Measurements from ENCODE around the gene GLIS1. TPM values are rescaled to one million over a fixed set of nuclear protein-coding genes. Genes with fewer than 3 reads are reported as not detected.
"Not testable (repeated sequence)": the region's sequence is repeated elsewhere in the genome, so short reads cannot be mapped to it uniquely, and the experiment has no call there.

Gene GLIS1
- total and polyA plus RNA-seq, 2 experiments from 2014 or later, result 0.22 to 0.61 TPM

DNA sequence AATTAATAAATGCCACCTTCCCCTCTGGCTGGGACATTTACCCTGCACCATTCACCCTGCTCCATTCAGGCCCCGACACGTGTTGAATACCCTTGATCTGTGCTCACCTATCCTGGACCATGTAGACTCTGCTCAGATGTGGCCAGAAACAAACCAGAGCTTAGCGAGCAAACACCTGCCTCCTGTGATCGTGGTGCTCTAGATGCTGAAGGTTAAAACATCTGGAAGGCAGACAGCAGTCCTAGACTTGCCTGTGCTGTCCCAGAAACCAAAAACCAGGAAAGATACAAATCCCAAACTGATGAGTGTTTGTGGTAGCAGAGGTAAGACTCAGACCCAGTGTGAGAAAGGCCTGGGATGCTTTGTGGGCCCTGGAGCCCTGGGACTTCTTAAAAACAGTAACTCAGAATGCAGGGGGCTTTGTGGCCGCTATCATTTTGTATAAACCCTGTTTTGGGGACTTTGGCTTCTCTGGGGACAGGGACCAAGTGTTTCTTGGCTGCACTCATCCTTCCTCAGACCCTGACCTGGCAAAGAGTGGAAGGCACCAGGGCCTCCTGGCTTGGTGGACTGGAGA lies 180.1 kb downstream of the GLIS1 start:
- H3K9me2 ChIP-seq (ENCODE audit: insufficient read depth), result no peaks in the 10 kb centered on the region
- H3K9me3 ChIP-seq (ENCODE audit: low read depth), result no peaks in the 10 kb centered on the region
- H3K27ac ChIP-seq, result no peak overlapping the region
- H3K79me2 ChIP-seq (ENCODE audit: insufficient read depth), result no peaks in the 10 kb centered on the region
- no peaks in the 10 kb centered on the region for H3F3A ChIP-seq (ENCODE audit: insufficient read depth)
- no peaks in the 10 kb centered on the region for H4K20me1 ChIP-seq (ENCODE audit: insufficient read depth)
- H3K4me1 ChIP-seq (ENCODE audit: insufficient read depth), result no peaks in the 10 kb centered on the region
- 94 to 95% methylated on average over 5 of the region's 5 CpGs for WGBS, 2 experiments (ENCODE audit: low coverage in 1 of 2, low lambda C conversion rate in 2 of 2, missing lambda C conversion rate in 2 of 2)
- no peak overlapping the region for H3K4me2 ChIP-seq (ENCODE audit: unreplicated experiment)
- H2AFZ ChIP-seq, result no peak overlapping the region
- TF ChIP-seq EZH2phosphoT487 (IDR thresholded peaks at IDR 0.05; ENCODE audit: insufficient read depth, low read depth) (no peak), EZH2 (IDR thresholded peaks at IDR 0.05; ENCODE audit: insufficient read depth, poor library complexity, severe bottlenecking) (no peak)
- H3K27me3 ChIP-seq (replicated peaks; ENCODE audit: insufficient read depth), result no peaks in the 10 kb centered on the region
- H3K9ac ChIP-seq, result no peak overlapping the region
- in situ Hi-C loops (cut with MboI), result no loop called here
- H3K36me3 ChIP-seq (ENCODE audit: low read depth), result no peaks in the 10 kb centered on the region
- H3K4me3 ChIP-seq, result no peak overlapping the region
- DNase-seq, result no peak

DNA sequence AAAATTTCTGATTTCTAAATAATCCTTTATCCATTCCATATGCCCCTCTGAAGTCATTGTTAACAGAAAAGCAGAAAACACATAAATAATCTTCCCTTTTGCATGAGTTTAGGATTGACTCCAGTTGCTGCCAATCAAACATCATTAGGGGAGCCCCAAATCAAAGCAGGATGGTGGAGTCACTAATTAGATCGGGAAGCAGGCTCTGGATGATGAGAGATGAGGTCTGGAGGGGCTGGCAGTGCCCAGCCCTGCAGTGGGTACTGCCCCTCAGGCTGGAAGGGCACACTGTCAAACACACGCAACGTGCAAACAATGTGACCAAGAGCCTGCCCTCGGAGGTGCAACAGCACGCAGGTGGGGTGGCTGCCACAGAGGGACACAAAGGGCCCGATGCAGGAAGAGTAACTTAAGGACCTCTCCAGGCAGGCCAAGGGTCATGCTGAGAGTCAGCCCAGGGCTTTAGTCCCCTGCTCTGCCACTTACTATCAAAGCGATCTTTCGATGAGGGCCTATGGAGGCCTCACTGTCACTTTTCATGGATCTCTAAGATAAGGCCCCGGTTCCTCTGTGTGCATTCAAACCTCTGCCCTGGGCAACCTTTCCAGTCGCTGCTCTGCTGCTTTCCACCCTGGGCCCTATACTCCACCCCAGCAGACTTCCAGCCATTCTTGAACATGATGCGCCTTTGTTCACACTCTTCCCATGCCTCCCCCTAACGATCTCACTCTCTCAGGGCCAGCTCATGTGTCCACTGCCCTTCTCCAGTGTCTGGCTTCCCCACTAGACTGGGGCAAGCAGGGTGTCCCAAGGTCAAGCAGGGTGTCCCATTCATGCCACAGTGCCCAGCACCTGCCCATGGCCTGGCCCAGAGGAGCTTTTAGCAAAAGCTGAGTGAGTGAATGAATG lies 180.9 kb downstream of the GLIS1 start:
- no peaks in the 10 kb centered on the region for H3K9me3 ChIP-seq (ENCODE audit: low read depth)
- DNase-seq, result no peak
- no peak for TF ChIP-seq EZH2 (IDR thresholded peaks at IDR 0.05; ENCODE audit: insufficient read depth, poor library complexity, severe bottlenecking)
- no peak overlapping the region for H3K27ac ChIP-seq
- 63 to 67% methylated on average over 12 of the region's 12 CpGs for WGBS, 2 experiments (ENCODE audit: low coverage in 1 of 2, low lambda C conversion rate in 2 of 2, missing lambda C conversion rate in 2 of 2)
- no peak overlapping the region for H3K4me3 ChIP-seq
- H2AFZ ChIP-seq, result no peak overlapping the region
- H3K79me2 ChIP-seq (ENCODE audit: insufficient read depth), result no peaks in the 10 kb centered on the region
- H3K27me3 ChIP-seq (replicated peaks; ENCODE audit: insufficient read depth), result no peaks in the 10 kb centered on the region
- H3K36me3 ChIP-seq (ENCODE audit: low read depth), result no peaks in the 10 kb centered on the region
- no peak overlapping the region for H3K9ac ChIP-seq
- no peak overlapping the region for H3K4me2 ChIP-seq (ENCODE audit: unreplicated experiment)
- H4K20me1 ChIP-seq (ENCODE audit: insufficient read depth), result no peaks in the 10 kb centered on the region
- H3K4me1 ChIP-seq (ENCODE audit: insufficient read depth), result no peaks in the 10 kb centered on the region
- H3F3A ChIP-seq (ENCODE audit: insufficient read depth), result no peaks in the 10 kb centered on the region
- no peaks in the 10 kb centered on the region for H3K9me2 ChIP-seq (ENCODE audit: insufficient read depth)
- in situ Hi-C loops (cut with MboI), result no loop called here

DNA sequence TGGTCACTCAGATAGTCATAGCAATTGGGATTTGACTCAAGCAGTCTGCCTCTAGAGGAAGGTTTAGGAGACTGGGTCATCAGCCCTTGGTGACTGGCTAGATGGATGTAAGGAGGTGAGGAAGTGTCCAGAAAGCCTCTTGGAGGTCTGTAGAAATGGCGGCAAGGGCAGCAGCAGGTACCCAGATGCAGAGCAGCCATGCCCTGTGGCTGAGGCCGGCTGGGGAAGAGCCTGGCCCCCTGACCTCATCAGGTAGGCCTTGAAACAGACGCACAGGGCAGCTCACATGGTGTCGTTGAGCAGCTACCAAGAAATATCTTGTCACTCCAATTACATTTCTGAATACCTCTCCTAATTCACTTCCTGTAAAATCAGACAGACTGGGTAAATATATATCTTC lies 181.6 kb downstream of the GLIS1 start:
- no peak overlapping the region for H3K9ac ChIP-seq
- H3K36me3 ChIP-seq (ENCODE audit: low read depth), result no peaks in the 10 kb centered on the region
- H3K4me2 ChIP-seq (ENCODE audit: unreplicated experiment), result no peak overlapping the region
- no peaks in the 10 kb centered on the region for H3K27me3 ChIP-seq (replicated peaks; ENCODE audit: insufficient read depth)
- no peaks in the 10 kb centered on the region for H3K9me2 ChIP-seq (ENCODE audit: insufficient read depth)
- no peak overlapping the region for H3K4me3 ChIP-seq
- in situ Hi-C loops (cut with MboI), result no loop called here
- H3K4me1 ChIP-seq (ENCODE audit: insufficient read depth), result no peaks in the 10 kb centered on the region
- H3K27ac ChIP-seq, result no peak overlapping the region
- no peaks in the 10 kb centered on the region for H3K79me2 ChIP-seq (ENCODE audit: insufficient read depth)
- TF ChIP-seq EZH2 (IDR thresholded peaks at IDR 0.05; ENCODE audit: insufficient read depth, poor library complexity, severe bottlenecking), result no peak
- TF ChIP-seq EZH2phosphoT487 (IDR thresholded peaks at IDR 0.05; ENCODE audit: insufficient read depth, low read depth), result no peak
- H3K9me3 ChIP-seq (ENCODE audit: low read depth), result no peaks in the 10 kb centered on the region
- 74 to 80% methylated on average over 4 of the region's 4 CpGs for WGBS, 2 experiments (ENCODE audit: low coverage in 1 of 2, low lambda C conversion rate in 2 of 2, missing lambda C conversion rate in 2 of 2)
- no peaks in the 10 kb centered on the region for H3F3A ChIP-seq (ENCODE audit: insufficient read depth)
- DNase-seq, result no peak
- no peak overlapping the region for H2AFZ ChIP-seq
- H4K20me1 ChIP-seq (ENCODE audit: insufficient read depth), result no peaks in the 10 kb centered on the region

DNA sequence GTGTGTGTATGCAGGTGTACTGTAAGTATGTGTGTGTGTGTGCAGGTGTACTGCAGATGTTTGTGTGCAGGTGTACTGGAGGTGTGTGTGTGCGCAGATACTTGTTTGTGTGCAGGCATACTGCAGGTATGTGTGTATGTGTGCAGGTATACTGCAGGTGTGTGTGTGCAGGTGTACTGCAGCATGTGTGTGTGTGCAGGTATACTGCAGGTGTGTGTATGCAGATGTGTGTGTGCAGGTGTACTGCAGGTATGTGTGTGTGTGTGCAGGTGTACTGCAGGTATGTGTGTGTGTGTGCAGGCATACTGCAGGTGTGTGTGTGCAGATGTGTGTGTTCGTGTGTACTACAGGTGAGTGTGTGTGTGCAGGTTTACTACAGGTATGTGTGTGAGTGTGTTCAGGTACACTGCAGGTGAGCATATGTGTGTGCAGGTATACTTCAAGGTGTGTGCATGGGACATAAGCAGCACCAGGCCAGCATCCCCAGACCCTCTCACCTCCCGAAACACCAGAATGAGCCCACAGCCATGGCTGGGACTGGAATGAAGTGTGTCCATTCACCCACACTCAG lies 182.2 kb downstream of the GLIS1 start:
- Histone ChIP-seq H3K9ac (no peak overlapping the region), H2AFZ (no peak overlapping the region), H4K20me1 (ENCODE audit: insufficient read depth) (no peaks in the 10 kb centered on the region), H3F3A (ENCODE audit: insufficient read depth) (no peaks in the 10 kb centered on the region), H3K4me2 (ENCODE audit: unreplicated experiment) (no peak overlapping the region), H3K9me3 (ENCODE audit: low read depth) (no peaks in the 10 kb centered on the region), H3K27ac (no peak overlapping the region), H3K27me3 (replicated peaks; ENCODE audit: insufficient read depth) (no peaks in the 10 kb centered on the region), H3K36me3 (ENCODE audit: low read depth) (no peaks in the 10 kb centered on the region), H3K4me3 (no peak overlapping the region), H3K9me2 (ENCODE audit: insufficient read depth) (no peaks in the 10 kb centered on the region), H3K4me1 (ENCODE audit: insufficient read depth) (no peaks in the 10 kb centered on the region), H3K79me2 (ENCODE audit: insufficient read depth) (no peaks in the 10 kb centered on the region)
- WGBS, 2 experiments (ENCODE audit: low coverage in 1 of 2, low lambda C conversion rate in 2 of 2, missing lambda C conversion rate in 2 of 2), result 73 to 80% methylated on average over 3 of the region's 3 CpGs
- in situ Hi-C loops (cut with MboI), result no loop called here
- DNase-seq, result no peak
- no peak for TF ChIP-seq EZH2 (IDR thresholded peaks at IDR 0.05; ENCODE audit: insufficient read depth, poor library complexity, severe bottlenecking)
- TF ChIP-seq EZH2phosphoT487 (IDR thresholded peaks at IDR 0.05; ENCODE audit: insufficient read depth, low read depth), result no peak

DNA sequence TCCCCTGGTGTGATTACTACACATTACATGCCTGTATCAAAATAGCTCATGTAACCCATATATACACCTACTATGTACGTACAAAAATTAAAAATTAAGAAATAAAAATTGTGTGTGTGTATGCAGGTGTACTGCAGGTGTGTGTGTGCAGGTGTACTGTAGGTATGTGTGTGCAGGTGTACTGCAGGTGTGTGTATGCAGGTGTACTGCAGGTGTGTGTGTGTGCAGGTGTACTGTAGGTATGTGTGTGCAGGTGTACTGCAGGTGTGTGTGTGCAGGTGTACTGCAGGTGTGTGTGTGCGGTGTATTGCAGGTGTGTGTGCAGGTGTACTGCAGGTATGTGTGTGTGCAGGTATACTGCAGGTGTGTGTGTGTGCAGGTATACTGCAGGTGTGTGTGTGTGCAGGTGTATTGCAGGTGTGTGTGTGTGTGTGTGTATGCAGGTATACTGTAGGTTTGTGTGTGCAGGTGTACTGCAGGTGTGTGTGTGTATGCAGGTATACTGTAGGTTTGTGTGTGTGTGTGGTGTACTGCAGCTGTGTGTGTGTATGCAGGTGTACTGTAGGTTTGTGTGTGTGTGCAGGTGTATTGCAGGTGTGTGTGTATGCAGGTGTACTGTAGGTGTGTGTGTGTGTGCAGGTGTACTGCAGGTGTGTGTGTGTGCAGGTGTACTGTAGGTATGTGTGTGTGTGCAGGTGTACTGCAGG lies 183.2 kb downstream of the GLIS1 start:
- H3K9ac ChIP-seq; H3K4me2 ChIP-seq (ENCODE audit: unreplicated experiment); H2AFZ ChIP-seq; DNase-seq; in situ Hi-C loops (cut with MboI); H3K9me3 ChIP-seq (ENCODE audit: low read depth); H3K27me3 ChIP-seq (replicated peaks; ENCODE audit: insufficient read depth); H4K20me1 ChIP-seq (ENCODE audit: insufficient read depth); H3K36me3 ChIP-seq (ENCODE audit: low read depth); H3K79me2 ChIP-seq (ENCODE audit: insufficient read depth); H3K27ac ChIP-seq; H3F3A ChIP-seq (ENCODE audit: insufficient read depth); H3K4me3 ChIP-seq; H3K9me2 ChIP-seq (ENCODE audit: insufficient read depth); H3K4me1 ChIP-seq (ENCODE audit: insufficient read depth): not testable (repeated sequence)
- 91 to 92% methylated on average over 2 of the region's 2 CpGs for WGBS, 2 experiments (ENCODE audit: low coverage in 1 of 2, low lambda C conversion rate in 2 of 2, missing lambda C conversion rate in 2 of 2)

Measured in GM23248 (cell line).